HG03520 (cell line): ENCODE data around the gene SPRY4.
"Not testable (repeated sequence)": the region's sequence is repeated elsewhere in the genome, so short reads cannot be mapped to it uniquely, and the experiment has no call there.

ENCODE experiments used
- ATAC-seq: cut with Tn5 transposase; IDR thresholded peaks from one replicate; pipeline ENCODE4 v1.9.1; 2021; ENCODE audit warnings: mild to moderate bottlenecking, moderate library complexity; ENCODE audit not compliant: unreplicated experiment

The SPRY4 gene

DNA sequence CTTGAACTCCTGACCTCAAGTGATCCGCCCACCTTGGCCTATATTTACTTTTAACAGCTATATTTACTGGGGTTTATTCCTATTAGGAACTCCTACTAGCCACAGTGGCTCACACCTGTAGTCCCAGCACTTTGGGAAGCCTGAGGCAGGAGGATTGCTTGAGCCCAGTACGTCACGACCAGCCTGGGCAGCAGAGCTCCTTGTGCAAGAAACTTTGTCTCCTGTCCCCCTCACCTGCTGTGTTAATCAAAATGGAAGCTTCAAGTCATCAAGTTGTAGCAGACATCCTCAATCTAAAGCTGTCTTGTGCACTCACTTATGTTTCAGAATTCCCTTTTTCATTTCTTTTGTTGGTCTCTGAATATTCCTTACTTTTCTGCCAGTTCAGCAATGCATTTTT lies 15.0 kb upstream of the SPRY4 start:
- no peak for ATAC-seq

DNA sequence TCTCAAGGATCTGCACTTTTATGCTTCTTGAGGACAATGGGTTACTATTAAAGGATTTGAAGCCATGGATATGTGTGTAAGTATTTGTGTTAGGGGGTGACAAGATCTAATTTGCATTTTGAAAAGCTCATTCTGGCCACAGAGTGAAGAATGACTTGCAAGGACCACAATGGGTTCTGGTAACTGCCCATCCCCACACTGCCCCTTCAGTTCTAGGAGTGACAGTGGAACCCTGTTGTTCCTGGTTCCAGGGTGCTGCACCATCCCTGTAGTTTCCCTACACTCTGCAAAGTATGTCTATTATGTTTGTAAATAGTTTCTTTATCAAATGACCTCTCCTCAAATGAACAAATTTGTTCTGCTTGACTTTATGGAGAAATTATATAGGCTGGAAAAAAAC lies 9.7 kb upstream of the SPRY4 start:
- ATAC-seq, result no peak

DNA sequence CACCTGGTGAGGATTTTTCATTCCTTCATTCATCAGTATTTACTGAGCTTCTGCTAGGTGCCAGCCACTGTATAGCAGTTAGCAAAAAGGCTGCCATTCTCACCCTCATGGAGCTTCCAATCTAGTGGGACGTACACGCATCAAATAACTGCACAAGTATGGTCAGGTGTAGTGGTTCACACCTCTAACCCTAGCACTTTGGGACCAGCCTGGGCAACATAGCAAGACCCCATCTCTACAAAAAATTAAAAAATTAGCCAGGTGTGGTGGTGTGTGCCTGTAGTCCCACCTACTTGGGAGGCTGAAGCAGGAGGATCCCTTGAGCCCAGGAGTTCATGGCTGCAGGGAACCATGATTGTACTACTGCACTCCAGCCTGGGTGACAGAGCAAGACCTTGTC lies 8.9 kb upstream of the SPRY4 start:
- ATAC-seq, result not testable (repeated sequence)

DNA sequence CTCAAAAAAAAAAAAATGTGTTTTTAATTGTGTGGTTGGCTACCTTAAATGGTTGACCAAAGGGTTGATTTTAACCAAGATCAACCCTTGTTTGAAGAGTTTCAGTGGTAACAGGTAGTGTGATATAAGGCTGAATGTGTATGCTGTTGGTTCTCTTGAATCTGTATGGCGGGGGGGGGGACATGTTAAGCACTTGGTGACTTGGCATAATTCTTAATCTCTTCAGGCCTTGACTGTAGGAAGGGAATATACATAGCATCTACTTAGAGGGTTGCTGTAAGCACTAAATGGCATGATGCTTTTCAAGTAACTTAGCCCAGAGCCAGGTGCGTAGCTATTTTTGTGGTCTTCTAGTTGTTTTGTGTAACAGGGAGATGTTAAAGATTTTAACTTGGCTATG lies 5.6 kb upstream of the SPRY4 start:
- ATAC-seq, result no peak

DNA sequence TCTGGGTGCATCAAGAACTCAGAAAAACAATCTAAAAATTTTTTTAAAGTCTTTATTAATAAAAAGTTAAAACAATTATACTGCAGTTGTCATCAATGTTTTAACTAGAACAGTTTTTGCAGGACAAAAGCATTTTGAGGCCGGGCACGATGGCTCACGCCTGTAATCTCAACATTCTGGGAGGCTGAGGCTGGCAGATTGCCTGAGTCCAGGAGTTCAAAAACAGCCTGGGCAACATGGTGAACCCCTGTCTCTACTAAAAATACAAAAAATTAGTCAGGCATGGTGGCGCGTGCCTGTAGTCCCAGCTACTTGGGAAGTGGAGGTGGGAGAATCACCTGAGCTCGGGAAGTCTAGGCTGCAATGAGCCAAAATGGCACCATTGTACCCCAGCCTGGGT lies 5.2 kb upstream of the SPRY4 start:
- ATAC-seq, result no peak

DNA sequence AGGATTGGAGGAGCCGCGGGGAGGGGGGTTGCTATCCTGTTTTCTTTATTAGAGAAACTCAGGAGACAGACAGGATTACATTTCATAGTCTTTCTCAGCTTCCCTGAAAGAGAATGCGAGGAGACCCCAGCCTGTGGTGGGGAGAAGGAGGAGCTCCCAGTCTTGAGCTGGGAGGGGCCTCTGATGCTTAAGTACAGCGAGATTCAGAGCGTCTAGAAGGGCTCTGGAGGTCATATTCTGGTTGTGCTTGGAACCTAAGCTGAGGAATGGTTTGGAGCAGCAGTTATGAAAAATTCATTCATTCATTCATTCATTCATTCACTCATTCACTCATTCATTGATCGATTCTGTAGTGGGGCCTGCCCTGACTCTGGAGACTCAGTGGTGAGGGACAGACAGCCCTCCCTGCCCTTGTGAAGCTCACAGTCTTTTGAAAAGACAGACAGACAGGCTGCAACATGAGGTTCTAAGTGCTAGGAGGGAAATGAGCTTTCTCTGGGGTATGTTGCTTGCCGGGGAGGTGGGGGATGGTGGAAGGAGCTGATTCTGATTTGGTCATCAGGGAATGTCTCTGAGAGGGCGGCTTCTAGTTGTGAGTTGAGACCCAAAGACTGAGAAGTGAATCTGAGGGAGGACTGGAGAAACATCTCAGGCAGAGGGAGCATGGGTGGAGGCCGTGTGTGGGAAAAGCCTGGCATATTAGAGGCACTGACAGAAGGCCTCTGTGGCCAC lies 2.5 kb upstream of the SPRY4 start:
- ATAC-seq, result no peak

DNA sequence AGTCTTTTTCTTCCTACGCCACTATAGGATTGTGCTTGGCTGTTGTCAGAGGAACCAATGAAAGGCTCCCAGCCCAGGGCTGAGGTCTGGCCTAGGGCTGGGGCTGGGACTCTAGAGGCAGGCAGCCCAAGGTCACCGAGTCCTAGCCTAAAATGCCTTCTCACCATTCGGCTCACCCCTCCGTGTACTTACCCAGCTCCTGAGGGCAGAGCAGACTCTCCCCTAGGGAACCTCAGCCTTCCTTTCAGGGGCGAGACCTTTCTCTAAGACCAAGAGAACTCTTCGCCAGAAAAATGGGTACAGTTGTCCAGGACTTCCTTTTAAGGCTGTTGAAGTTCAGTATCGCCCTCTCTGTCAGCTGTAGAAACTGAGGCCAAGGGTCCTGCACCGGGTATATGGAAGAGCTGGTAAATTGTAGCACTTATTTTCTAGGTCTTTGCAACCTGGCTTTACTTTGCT lies 1.7 kb upstream of the SPRY4 start:
- no peak for ATAC-seq

DNA sequence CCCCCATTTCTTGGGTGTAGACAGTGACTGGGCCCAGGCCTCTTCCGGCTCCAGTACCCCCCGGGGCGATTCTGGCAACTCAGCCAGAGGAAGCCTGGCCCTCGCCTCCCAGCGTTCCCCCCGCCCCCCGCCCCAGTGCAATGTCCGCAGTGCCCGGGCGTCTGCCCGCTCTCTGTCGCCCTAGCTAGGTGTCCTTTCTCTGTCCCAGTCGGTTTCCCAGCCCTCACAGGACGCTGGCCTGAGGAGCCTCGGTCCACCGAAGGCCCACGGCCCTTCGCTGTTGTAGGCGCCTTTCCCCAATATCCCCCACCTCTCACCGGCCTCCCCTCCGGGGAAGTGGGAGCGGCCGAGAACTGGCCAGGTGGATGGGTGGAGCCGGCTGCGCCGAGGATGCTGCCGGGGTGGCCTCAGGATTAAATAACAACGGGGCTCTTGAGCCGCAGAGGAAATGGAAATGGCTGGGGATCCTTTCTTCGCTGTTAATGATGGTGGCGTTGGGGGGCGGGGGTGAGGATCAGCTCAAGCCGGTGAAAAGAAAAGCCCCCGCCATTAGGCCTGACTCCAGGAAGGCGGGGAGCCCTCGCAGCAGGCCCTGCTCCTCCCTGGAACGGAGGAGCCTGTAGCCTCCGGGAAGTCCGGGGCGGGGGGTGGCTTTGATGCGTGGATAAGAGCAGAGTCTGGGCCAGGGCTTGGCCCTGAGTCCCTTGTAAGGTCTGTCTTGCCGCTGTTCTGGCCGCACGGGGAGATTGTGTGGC lies 1.1 kb upstream of the SPRY4 start:
- ATAC-seq, result no peak

DNA sequence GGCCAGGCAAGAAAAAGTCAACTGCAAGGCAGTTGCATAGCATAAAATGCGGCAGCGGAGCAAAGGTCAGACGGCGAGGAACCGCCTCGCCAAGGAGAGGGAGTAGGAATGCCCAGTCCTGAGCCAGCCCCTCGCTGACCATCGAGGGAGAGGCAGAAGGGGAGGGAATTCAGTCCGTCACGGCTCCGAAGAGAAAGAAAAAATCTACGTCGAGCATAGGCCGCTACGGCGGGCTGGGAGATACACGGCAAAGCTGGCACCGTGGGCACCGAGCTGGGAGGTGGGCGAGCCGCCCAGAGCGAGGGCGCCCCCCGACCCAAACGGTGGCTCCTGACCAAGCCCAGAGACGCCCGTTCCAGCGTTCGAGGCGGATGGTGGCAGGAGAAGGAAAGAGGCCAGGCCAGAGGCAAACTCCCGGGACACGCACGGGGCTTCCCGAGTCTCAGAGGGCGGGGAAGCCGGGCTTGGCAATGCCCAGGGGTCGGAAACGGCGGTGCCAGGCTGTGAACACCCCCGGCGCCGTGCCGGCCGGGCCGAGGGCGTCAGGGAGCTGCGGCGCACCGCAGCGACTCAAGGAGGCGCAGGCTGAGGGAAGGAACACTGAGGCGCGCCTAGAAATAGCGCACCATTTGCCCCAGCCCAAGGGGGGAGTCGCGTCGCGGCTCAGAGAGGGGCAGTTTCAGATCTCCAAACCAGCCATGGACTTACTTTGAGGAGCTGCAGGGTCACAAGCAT lies 518 bp downstream of the SPRY4 start:
- peak; percentile 35 for ATAC-seq

DNA sequence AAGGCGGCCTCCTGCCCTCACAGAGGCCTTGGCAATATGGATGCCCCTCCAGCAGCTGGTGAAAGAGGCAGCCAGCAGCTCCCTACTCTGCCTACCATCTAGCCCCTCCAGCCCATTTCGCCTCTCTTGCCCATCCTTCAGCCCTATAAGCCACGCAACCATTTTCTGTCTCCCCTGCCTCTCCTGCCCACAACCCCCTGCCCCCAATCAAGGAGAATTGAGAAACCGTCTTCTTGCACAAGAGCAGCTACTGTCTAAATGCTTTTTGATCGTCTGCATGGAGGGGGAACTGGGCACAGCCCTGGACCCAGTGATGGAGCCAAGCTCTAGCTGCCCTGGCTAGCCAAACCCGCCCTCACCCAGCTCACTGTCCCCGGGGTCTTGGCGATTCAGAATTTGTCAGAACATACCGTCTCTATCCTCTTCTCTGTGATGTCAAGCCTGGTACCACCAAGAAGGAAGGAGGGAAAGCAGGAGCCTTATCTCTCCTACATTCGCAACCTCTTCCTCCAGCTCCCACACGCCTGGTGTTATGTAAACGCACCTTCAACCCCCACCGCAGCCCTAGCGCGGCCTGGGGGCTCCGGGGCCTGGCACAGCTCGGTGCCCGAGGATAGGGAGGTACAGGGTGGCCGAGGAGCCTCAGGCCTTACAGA lies 1.2 kb downstream of the SPRY4 start:
- no peak for ATAC-seq

DNA sequence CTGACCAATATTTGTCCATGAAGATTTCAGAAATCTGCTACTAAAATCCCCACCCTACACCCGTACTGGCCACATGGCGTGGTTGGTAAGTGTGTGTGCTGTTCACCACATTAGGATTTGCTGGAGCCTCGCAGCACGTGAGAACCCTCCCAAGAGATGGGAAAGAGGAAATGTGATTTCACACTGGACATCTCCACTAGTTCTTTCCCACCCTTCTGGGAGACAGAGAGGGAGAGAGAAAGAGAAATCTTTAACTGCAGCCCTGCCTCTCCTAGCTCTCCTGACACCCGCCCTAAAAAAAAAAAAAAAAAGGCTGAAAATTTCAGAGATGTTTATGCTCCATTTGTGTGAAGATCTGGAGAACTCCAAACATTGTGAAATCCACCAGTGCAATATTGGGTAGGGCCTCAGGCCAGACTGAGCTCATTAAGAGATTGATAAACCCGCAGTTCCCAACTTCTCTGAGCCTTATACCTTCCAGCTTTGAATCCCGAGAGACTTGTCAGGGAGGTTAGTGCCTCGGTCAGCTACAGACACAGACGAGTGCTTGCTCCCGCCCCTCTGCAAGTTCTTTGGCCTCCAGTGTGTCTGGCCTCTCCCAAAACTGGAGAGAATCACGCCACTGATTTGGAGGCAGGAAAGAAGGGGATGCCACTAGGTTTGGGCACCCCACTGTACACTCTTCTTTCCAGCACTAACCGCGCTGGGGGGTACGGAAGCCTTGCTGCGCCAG lies 1.9 kb downstream of the SPRY4 start:
- no peak for ATAC-seq

DNA sequence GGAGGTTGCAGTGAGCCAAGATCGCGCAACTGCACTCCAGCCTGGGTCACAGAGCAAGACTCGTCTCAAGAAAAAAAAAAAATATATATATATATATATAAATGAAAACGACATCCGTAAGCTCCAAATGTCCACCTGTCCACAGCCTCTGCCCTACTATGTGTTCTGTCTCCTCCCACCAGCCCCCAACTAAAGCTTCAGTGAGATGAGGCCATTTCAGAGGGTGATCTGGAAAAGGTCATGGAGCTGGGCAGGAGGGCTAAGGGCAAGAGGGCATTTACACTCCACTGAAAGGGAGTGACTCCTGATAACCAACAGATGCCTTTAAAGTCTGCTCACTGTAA lies 2.4 kb downstream of the SPRY4 start:
- no peak for ATAC-seq

DNA sequence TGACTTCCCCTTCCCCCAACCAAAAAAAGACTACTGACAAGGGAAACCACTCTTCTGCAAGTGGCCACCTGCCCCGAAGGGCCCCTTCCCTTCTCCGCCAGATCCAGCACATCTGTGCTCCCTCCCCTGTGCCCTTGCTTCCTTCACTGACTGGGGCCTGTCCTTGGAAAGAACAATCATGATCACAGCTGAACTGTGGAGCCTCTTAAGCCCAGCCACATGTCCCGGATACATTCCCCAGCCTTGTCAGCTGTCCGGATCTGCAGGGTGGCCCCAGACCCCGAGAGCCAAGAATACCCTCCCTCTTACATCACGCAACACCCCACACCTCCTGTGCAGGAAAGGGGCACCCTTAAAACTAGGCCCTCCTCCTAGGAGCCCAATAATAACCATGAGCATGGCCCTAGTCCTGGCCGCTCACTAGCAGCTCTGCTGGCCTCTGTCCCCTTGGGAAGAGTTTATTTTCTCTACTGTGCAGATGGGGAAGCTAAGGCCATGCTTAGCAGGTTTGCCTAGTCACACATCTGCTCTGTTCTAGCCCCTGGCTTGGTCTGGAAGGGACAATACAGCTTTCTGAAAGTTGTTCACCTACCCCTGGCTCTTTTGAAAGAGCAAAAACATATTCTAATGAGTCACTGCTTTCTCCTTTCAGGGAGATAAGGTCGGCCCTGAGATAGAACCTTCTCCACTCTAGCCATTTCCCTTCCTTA lies 3.8 kb downstream of the SPRY4 start:
- no peak for ATAC-seq

DNA sequence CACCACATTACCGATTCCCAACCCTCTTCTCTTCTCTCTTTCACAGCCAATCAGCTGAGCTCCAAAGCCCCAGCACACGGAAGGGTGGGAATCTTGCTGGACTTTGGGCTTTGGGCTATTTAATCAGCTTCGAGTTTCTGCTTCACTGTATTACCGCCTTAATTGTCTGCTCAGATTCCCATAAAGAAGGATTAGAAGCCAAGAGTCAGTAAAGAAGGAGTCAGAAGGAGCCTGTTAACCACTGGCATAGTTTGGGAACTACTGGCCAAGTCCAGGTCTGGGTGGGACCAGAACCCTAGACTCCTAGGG lies 4.4 kb downstream of the SPRY4 start:
- no peak for ATAC-seq

DNA sequence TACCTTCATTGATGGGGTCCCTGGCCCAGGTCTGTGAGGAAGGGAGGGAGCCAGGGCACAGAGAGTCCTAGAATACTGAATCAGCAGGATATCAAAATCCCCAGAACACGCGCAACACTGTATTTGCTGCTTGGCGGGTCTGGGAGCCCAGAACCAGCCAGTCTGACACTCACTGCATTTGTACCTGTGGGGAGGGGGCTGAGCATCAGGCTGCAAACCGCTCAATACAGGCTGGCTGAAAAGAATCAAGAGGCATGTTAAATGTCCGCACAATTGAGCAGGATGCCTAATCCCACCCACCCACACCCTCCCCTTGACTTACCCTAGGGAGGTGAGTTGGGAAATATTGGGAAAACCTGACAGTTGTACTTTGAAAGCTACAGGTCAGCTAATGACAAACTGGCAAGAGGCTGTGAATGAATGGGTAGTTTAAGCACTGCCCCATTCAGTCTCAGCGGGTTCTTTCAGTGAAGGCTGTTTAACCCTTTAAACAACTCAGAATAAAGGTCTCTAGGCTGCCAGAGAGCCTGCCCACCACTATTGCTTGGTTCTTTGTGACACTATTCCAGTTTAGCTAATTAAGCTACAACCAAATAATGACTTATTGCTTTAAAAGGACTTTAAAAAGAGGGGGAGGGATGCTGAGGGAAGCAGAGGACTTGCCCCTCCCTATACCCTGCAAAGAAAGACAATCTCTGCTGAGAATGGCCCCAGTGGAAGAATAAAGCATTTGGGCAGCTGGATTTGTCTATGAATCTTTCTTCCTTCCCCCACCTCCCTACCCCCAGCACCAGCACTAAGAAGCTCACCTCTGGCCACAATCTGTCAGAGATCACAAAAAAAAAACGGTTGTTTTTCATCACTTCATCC lies 5.0 kb downstream of the SPRY4 start:
- ATAC-seq, result no peak

DNA sequence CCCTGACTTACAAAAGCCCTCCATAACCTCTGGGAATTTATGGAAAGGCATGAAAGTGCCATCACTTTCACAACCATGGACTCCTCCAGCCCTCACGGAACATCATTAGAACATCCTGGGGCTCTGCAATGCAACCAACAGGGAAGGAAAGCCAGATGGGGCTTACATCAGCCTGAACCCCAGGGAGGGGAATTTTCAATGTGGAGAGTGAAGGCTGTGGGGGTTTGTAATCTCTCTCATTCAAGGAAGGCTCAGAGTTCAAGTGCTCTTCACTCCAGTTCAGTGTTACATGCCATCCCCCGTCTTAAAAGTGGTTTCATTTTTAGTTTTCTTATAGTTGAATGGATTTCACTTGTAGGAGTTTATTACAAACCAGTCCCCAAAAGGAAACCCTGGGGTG lies 5.7 kb downstream of the SPRY4 start:
- no peak for ATAC-seq

DNA sequence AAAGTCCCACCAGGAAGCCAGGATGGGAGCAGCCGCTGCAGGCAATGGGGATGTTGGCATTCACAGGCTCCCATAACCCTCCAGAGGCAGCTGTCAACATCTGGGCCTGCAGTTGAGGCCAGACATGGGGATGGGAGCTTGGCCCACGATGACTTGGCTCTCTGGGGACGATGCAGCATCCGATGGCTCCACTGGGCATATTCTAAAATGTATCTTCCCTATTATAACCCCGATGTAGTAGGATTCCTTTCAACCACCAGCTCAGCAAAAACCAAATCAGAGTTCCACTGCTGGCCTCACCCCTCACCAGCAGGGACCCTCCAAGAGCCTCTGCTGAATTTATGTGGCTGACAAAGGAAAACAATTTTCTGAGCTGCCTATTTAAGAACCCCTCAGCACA lies 7.1 kb downstream of the SPRY4 start:
- ATAC-seq, result no peak

DNA sequence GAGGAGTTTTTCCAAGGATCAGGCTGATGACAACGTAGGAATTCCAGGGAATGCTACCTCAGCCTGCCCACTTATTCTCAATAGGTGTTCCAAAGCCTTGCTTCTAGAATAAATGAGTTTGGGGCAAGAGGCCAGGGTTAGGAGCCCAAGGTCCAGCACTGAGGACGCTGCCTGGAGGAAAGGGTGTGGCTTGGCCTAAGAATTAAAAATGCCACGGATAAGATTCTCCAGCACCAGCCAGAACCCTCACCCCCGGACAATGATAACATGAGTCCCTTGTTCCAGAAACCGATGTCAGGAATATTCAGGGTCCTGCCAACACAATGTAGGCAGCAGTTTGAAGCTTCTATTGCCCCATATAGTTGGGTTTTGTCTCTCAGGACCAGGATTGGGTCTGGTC lies 7.6 kb downstream of the SPRY4 start:
- no peak for ATAC-seq

DNA sequence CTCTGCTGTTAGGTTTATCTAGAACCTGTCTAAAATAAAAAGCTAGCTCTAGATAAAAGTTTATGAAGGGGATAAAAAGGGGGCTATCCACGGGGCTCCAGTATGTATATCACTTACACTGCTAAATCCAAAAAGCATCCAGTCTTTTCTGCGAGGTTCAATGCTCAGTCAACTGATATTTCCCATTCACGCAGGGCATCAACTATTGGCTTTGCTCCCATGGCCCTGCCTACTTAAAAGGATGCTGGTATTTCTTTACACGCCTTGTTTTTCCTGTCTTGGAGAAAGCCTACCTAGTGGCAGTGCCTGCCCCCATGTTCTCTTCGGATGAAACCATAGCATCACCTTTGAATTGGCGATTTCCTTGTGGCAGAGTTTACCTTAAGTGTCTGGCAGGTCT lies 8.1 kb downstream of the SPRY4 start:
- ATAC-seq, result no peak
